Choroid plexus epithelial cell (primary cell): ENCODE data around the gene RAF1.

Source experiments
- DNase-seq: peaks from one replicate; pipeline ENCODE4 v3.0.0-alpha.2; 2010; ENCODE audit warnings: low read depth
- H3K4me3 ChIP-seq: 2 replicates; pipeline ENCODE4 v1.5.1; 2011; ENCODE audit warnings: low read depth, mild to moderate bottlenecking, control low read depth, low read length, moderate library complexity
- CTCF ChIP-seq: conservative IDR thresholded peaks from 2 replicates; pipeline ENCODE4 v1.5.1; 2011; ENCODE audit warnings: low read depth, mild to moderate bottlenecking, control low read depth, inconsistent platforms, low read length, moderate library complexity

The RAF1 gene

GRCh38 chr3:12612514-12613226, 51.2 kb downstream of the RAF1 start:
- no peak for DNase-seq
- no peak overlapping the region for H3K4me3 ChIP-seq
- no peak for TF ChIP-seq CTCF

GRCh38 chr3:12611117-12611516, 52.8 kb downstream of the RAF1 start:
- TF ChIP-seq CTCF: no peak
- no peak overlapping the region for H3K4me3 ChIP-seq
- DNase-seq: no peak

GRCh38 chr3:12608376-12608775, 55.5 kb downstream of the RAF1 start:
- TF ChIP-seq CTCF: no peak
- DNase-seq: no peak
- H3K4me3 ChIP-seq: no peak overlapping the region

- no peak overlapping the region for H3K4me3 ChIP-seq
- TF ChIP-seq CTCF: no peak
- no peak for DNase-seq
These were observed 59.9 kb downstream of the RAF1 start for GRCh38 chr3:12603969-12604368.

- H3K4me3 ChIP-seq: no peak overlapping the region
- TF ChIP-seq CTCF: peak; percentile 38
- peak; percentile 39 for DNase-seq
These were observed 62.8 kb downstream of the RAF1 start for GRCh38 chr3:12601072-12601471.

- TF ChIP-seq CTCF: no peak
- H3K4me3 ChIP-seq: no peak overlapping the region
- no peak for DNase-seq
These were observed 65.0 kb downstream of the RAF1 start for GRCh38 chr3:12598890-12599289.

- TF ChIP-seq CTCF: no peak
These were observed 70.4 kb downstream of the RAF1 start for GRCh38 chr3:12593473-12593872.

More at GRCh38 chr3:12593473-12593872, 70.4 kb downstream of the RAF1 start:
- DNase-seq: no peak
- H3K4me3 ChIP-seq: no peak overlapping the region
